NCI-H69 (cell line): ENCODE measurements around the gene SKP2.
"Not testable (repeated sequence)": the region's sequence is repeated elsewhere in the genome, so short reads cannot be mapped to it uniquely, and the experiment has no call there.

Source experiments
- DNase-seq: peaks from one replicate; lab custom pipeline; 2025; lab: John Stamatoyannopoulos, UW

Gene SKP2

GRCh38 chr5:36156619-36157018 is 4.7 kb downstream of the SKP2 start:
- DNase-seq: no peak

- DNase-seq: no peak
Measured at GRCh38 chr5:36158144-36158543, 6.2 kb downstream of the SKP2 start.

- no peak for DNase-seq
Measured at GRCh38 chr5:36160617-36161016, 8.7 kb downstream of the SKP2 start.

GRCh38 chr5:36161361-36161760 is 9.4 kb downstream of the SKP2 start:
- no peak for DNase-seq

GRCh38 chr5:36162810-36163486 is 11.0 kb downstream of the SKP2 start:
- DNase-seq: no peak

GRCh38 chr5:36164461-36164860 is 12.6 kb downstream of the SKP2 start:
- no peak for DNase-seq

GRCh38 chr5:36168737-36169136 is 16.8 kb downstream of the SKP2 start:
- DNase-seq: no peak

- no peak for DNase-seq
Measured at GRCh38 chr5:36170832-36171424, 19.0 kb downstream of the SKP2 start.

GRCh38 chr5:36172599-36172998 is 20.7 kb downstream of the SKP2 start:
- no peak for DNase-seq

GRCh38 chr5:36173426-36173825 is 21.5 kb downstream of the SKP2 start:
- no peak for DNase-seq

- no peak for DNase-seq
Measured at GRCh38 chr5:36174119-36174518, 22.2 kb downstream of the SKP2 start.

- no peak for DNase-seq
Measured at GRCh38 chr5:36175043-36175442, 23.1 kb downstream of the SKP2 start.

- no peak for DNase-seq
Measured at GRCh38 chr5:36177154-36177553, 25.2 kb downstream of the SKP2 start.

- peak; percentile 53 for DNase-seq
Measured at GRCh38 chr5:36177715-36178523, 26.0 kb downstream of the SKP2 start.

- DNase-seq: no peak
Measured at GRCh38 chr5:36178524-36178890, 26.6 kb downstream of the SKP2 start.

- DNase-seq: no peak
Measured at GRCh38 chr5:36179950-36180349, 28.0 kb downstream of the SKP2 start.

- no peak for DNase-seq
Measured at GRCh38 chr5:36180556-36181350, 28.8 kb downstream of the SKP2 start.

GRCh38 chr5:36181774-36182173 is 29.9 kb downstream of the SKP2 start:
- DNase-seq: no peak

- DNase-seq: not testable (repeated sequence)
Measured at GRCh38 chr5:36184408-36184807, 32.5 kb downstream of the SKP2 start.

GRCh38 chr5:36193746-36194145 is 41.8 kb downstream of the SKP2 start:
- no peak for DNase-seq

GRCh38 chr5:36198281-36198680 is 46.4 kb downstream of the SKP2 start:
- no peak for DNase-seq

- DNase-seq: peak; percentile 31
Measured at GRCh38 chr5:36198783-36199182, 46.9 kb downstream of the SKP2 start.
